K562 (cell line): Measurements from ENCODE around the gene DELE1. TPM values are rescaled to one million over a fixed set of nuclear protein-coding genes. Genes with fewer than 3 reads are reported as not detected.
A peak's percentile ranks its signal among the peaks of the same experiment; 100 is the strongest.

ENCODE experiments used
- ASH1L ChIP-seq: fragments of 450-650 bp; IDR thresholded peaks from 2 replicates; pipeline ENCODE4 v1.6.1; 2018; ENCODE audit warnings: borderline replicate concordance, mild to moderate bottlenecking, low read depth; ENCODE audit not compliant: partially characterized antibody
- CBFA2T3 ChIP-seq: fragments of 450-650 bp; IDR thresholded peaks from 2 replicates; pipeline ENCODE4 v1.6.1; 2017
- CSDE1 ChIP-seq, 2 experiments: fragments of 450-650 bp; IDR thresholded peaks; 2 replicates each; pipeline ENCODE4 v1.6.1; 2016; ENCODE audit warnings: mild to moderate bottlenecking in 1 of 2
- E2F8 ChIP-seq: fragments of 450-650 bp; IDR thresholded peaks from 2 replicates; pipeline ENCODE4 v1.7.1; 2018; ENCODE audit warnings: mild to moderate bottlenecking, low read depth; ENCODE audit not compliant: partially characterized antibody
- ERF ChIP-seq: fragments of 450-650 bp; formaldehyde crosslinking; IDR thresholded peaks from 2 replicates; pipeline ENCODE4 v1.4.0; 2020; ENCODE audit warnings: mild to moderate bottlenecking, mixed read lengths
- HES1 ChIP-seq: fragments of 450-650 bp; IDR thresholded peaks from 2 replicates; pipeline ENCODE4 v1.6.1; 2016; ENCODE audit warnings: low read depth, mild to moderate bottlenecking, moderate library complexity
- HNRNPK ChIP-seq: fragments of 200-400 bp; formaldehyde crosslinking; IDR thresholded peaks from one replicate; pipeline ENCODE4 v1.6.1; 2018; ENCODE audit warnings: mild to moderate bottlenecking, low read depth, low read length; ENCODE audit not compliant: poor library complexity, severe bottlenecking
- NFIX ChIP-seq: fragments of 250-450 bp; sonication (Bioruptor Pico); IDR thresholded peaks from 2 replicates; pipeline ENCODE4 v1.4.0; 2020; ENCODE audit warnings: low read depth, mild to moderate bottlenecking, moderate library complexity
- RAD51 ChIP-seq: fragments of 450-650 bp; IDR thresholded peaks from 2 replicates; pipeline ENCODE4 v1.7.1; 2016; ENCODE audit warnings: low read depth, mild to moderate bottlenecking, borderline replicate concordance
- RFX1 ChIP-seq: fragments of 450-650 bp; IDR thresholded peaks from 2 replicates; pipeline ENCODE4 v1.6.1; 2016; ENCODE audit warnings: mild to moderate bottlenecking, moderate library complexity
- RFX5 ChIP-seq: IDR thresholded peaks from 2 replicates; pipeline ENCODE4 v1.6.1; 2011; ENCODE audit warnings: low read depth, mild to moderate bottlenecking, improper control_type of control experiment, low read length
- SMARCB1 ChIP-seq: IDR thresholded peaks from 2 replicates; pipeline ENCODE4 v1.6.1; 2011; ENCODE audit warnings: improper control_type of control experiment, low read depth; ENCODE audit not compliant: insufficient read length
- SRSF7 ChIP-seq: fragments of 200-400 bp; formaldehyde crosslinking; optimal IDR thresholded peaks from 2 replicates; pipeline ENCODE3; 2017; ENCODE audit warnings: mild to moderate bottlenecking, low read depth, low read length
- TFAP4 ChIP-seq: sonication (generic); formaldehyde crosslinking; IDR thresholded peaks from 2 replicates; pipeline ENCODE4 v1.8.0; 2022; ENCODE audit warnings: missing genetic modification reagents, mild to moderate bottlenecking, moderate library complexity, borderline replicate concordance
- TSC22D4 ChIP-seq: fragments of 450-650 bp; IDR thresholded peaks from 2 replicates; pipeline ENCODE4 v1.6.1; 2016; ENCODE audit warnings: missing genetic modification characterization, missing biosample characterization, control low read depth
- WHSC1 ChIP-seq: IDR thresholded peaks from one replicate; pipeline ENCODE4 v1.6.1; 2012; ENCODE audit warnings: low read length, control low read depth, inconsistent platforms
- ZNF121 ChIP-seq: sonication (generic); formaldehyde crosslinking; conservative IDR thresholded peaks from 2 replicates; pipeline ENCODE4 v1.8.0; 2022; ENCODE audit warnings: missing genetic modification reagents
- ZNF282 ChIP-seq: sonication (generic); formaldehyde crosslinking; IDR thresholded peaks from 2 replicates; pipeline ENCODE4 v1.8.1; 2023; ENCODE audit warnings: missing genetic modification reagents
- ZNF347 ChIP-seq: fragments of 450-650 bp; formaldehyde crosslinking; IDR thresholded peaks from 2 replicates; pipeline ENCODE4 v1.4.0; 2020; ENCODE audit warnings: low read depth, mild to moderate bottlenecking, moderate library complexity
- ZNF79 ChIP-seq: fragments of 250-450 bp; sonication (Bioruptor Pico); IDR thresholded peaks from 2 replicates; pipeline ENCODE4 v1.4.0; 2020; ENCODE audit warnings: low read depth, mild to moderate bottlenecking, moderate library complexity
- polyA plus RNA-seq, 8 experiments: library from polyadenylated mRNA; depleted of rRNA in 4 of 8; stranded (reverse) in 5 of 8; unstranded in 3 of 8; fragments of >200 nt; fragmentation: Nextera tagmentation in 2 of 8; fragmentation: Illumina TruSeq in 1 of 8; extraction: Ambion mirVana in 2 of 8; extraction: Trizol in 1 of 8; gene quantifications; 2 replicates each; pipeline versions ENCODE4 v1.2.1 to v1.2.3, GENCODE V29; 2011 to 2014; ENCODE audit warnings: inconsistent platforms in 1 of 8, missing spikeins in 1 of 8
- total RNA-seq, 7 experiments: library from RNA; depleted of rRNA in 6 of 7; stranded (reverse); fragments of >200 nt in 6 of 7; fragmentation: Illumina TruSeq in 2 of 7; extraction: Trizol in 2 of 7; gene quantifications; 2 replicates each; pipeline versions ENCODE4 v1.2.1 to v1.2.3, GENCODE V29; 2011 to 2021; ENCODE audit warnings: low replicate concordance in 1 of 7
- TF ChIP-seq, protein P1 (sequence below): fragments of 450-650 bp; formaldehyde crosslinking; IDR thresholded peaks from 2 replicates; pipeline ENCODE4 v1.4.0; 2020; ENCODE audit warnings: mild to moderate bottlenecking
- TF ChIP-seq, protein P2 (sequence below): fragments of 450-650 bp; conservative IDR thresholded peaks from 2 replicates; pipeline ENCODE4 v1.6.1; 2016; ENCODE audit warnings: missing genetic modification characterization, low read depth, mild to moderate bottlenecking, control low read depth, missing compliant biosample characterization

Gene DELE1
- total and polyA plus RNA-seq, 9 of the 15 experiments (the other 6 are each of a cell fraction or from before 2014, with no cell fraction given): 16.6 to 74.4 (median 49.8) TPM

DNA sequence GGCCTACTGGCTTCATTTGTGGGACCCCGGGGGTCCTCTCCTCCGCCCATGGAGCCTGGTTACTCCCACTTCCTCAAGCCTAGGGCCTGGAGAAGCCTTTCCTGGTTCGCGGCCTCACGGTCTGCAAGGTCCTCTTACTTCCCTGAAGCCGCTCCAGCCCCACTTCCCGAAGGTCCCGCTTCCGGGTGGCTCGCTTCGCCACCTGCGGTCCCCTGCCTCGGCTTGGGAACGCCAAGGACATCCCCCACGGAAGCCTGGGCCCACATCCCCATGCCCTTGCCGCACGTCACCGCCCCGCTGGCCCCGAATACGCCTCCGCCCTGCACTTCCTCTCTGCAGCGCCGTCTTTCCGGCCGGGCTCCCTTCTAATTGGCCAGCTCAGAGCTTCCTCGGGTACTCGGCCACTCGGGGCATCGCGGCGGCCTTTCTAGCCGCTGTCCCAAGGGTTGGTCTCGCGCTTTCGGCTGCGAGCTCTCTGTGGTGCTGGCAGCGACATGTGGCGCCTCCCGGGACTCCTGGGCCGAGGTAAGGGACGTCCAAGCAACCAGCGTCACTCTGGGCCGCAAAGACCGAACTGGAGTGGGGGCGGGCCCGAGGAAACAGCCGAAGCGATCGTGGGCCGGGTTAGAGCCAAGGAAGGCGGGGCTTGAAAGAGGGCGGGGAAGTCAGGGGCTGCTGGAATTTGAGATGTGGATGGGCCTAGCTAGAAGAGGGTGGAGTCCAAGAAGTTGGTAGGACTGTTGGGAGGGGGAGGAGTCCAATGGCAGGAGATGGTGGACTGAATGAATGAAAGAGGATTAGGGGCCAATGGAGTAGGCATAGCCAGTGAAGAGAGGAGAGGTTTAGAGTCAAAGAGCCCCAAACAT lies at the start of gene DELE1 (continued):
- TF ChIP-seq NFIX (CRISPR knock-in tag) (no peak), SRSF7 (no peak), RAD51 (no peak), SMARCB1 (no peak), TSC22D4 (tag) (no peak), ZNF282 (no peak), HNRNPK (no peak), ZNF79 (CRISPR knock-in tag) (no peak), TFAP4 (CRISPR knock-in tag) (peak; percentile 86), ZNF121 (no peak), E2F8 (peak; percentile 52), RFX1 (no peak), RFX5 (no peak), WHSC1 (no peak), CBFA2T3 (no peak), HES1 (no peak), ZNF347 (CRISPR knock-in tag) (no peak), CSDE1 (IDR thresholded peaks at IDR 0.05) (no peak), ASH1L (no peak), ERF (0 out of 2 replicates have a peak, but pooled peaks have one; percentile 11)
- TF ChIP-seq, protein P1, sequence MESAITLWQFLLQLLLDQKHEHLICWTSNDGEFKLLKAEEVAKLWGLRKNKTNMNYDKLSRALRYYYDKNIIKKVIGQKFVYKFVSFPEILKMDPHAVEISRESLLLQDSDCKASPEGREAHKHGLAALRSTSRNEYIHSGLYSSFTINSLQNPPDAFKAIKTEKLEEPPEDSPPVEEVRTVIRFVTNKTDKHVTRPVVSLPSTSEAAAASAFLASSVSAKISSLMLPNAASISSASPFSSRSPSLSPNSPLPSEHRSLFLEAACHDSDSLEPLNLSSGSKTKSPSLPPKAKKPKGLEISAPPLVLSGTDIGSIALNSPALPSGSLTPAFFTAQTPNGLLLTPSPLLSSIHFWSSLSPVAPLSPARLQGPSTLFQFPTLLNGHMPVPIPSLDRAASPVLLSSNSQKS (CRISPR knock-in tag): no peak
- TF ChIP-seq, protein P2, sequence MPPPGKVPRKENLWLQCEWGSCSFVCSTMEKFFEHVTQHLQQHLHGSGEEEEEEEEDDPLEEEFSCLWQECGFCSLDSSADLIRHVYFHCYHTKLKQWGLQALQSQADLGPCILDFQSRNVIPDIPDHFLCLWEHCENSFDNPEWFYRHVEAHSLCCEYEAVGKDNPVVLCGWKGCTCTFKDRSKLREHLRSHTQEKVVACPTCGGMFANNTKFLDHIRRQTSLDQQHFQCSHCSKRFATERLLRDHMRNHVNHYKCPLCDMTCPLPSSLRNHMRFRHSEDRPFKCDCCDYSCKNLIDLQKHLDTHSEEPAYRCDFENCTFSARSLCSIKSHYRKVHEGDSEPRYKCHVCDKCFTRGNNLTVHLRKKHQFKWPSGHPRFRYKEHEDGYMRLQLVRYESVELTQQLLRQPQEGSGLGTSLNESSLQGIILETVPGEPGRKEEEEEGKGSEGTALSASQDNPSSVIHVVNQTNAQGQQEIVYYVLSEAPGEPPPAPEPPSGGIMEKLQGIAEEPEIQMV (tag): no peak
